Peyer's patch (tissue), 4 donors: Measurements from ENCODE around the gene GRIK4.

Source experiments
- POLR2A ChIP-seq, 2 donors: fragments of 450-650 bp; IDR thresholded peaks; one replicate each; pipeline ENCODE4 v1.5.1; 2017; ENCODE audit warnings: antibody characterized with exemption in 2 of 2, mild to moderate bottlenecking in 2 of 2, moderate library complexity in 2 of 2
- TF ChIP-seq, protein P1 (sequence below), 6 experiments: fragments of 450-650 bp in 4 of 6; fragments of 200-600 bp in 2 of 6; sonication (generic) in 1 of 6; IDR thresholded peaks; one replicate each; pipeline ENCODE4 v1.5.1; 2017 to 2019; ENCODE audit warnings: antibody characterized with exemption in 6 of 6, mild to moderate bottlenecking in 3 of 6, moderate library complexity in 1 of 6

DNA sequence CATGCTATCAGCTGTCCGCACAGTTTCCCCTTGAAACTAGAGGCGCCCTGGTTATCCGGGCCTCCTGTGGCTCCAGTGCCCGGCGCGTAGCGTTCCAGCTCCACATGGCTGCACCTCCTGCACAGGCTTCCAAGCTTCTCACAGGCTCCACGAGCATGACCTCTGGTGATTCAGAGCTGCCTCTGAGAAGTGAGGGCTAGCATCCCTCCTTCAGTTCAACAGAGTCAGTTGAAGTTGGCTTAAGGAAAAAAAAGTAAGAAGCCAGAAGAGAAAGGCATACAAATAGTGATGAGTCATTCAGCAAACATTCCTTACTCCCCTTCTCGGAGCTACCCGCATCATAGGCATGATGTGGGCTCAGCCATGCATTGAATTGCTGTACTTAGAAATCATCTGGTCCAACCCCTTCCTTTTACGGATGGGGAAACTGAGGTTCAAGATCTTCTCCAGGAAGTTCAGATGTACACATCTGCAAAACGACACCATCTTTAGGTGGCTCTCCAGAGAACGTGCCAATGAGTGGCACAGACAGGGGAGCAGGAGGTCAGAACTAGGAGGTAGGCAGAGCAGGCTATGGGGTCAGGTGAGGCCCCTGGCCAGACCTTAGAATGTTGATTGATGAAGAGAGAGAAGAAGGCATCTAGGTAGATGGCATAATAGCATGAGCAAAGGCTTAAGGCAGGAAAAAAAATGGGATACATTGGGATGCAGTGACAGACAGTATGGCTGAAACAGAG is 296.0 kb downstream of the GRIK4 start:
- TF ChIP-seq POLR2A (IDR thresholded peaks at IDR 0.05): no peak
- TF ChIP-seq, protein P1, sequence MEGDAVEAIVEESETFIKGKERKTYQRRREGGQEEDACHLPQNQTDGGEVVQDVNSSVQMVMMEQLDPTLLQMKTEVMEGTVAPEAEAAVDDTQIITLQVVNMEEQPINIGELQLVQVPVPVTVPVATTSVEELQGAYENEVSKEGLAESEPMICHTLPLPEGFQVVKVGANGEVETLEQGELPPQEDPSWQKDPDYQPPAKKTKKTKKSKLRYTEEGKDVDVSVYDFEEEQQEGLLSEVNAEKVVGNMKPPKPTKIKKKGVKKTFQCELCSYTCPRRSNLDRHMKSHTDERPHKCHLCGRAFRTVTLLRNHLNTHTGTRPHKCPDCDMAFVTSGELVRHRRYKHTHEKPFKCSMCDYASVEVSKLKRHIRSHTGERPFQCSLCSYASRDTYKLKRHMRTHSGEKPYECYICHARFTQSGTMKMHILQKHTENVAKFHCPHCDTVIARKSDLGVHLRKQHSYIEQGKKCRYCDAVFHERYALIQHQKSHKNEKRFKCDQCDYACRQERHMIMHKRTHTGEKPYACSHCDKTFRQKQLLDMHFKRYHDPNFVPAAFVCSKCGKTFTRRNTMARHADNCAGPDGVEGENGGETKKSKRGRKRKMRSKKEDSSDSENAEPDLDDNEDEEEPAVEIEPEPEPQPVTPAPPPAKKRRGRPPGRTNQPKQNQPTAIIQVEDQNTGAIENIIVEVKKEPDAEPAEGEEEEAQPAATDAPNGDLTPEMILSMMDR (IDR thresholded peaks at IDR 0.05): no peak
